ENCODE data around the gene ZFX. TPM values are rescaled to one million over a fixed set of nuclear protein-coding genes. Genes with fewer than 3 reads are reported as not detected.
"Not testable (repeated sequence)": the region's sequence is repeated elsewhere in the genome, so short reads cannot be mapped to it uniquely, and the experiment has no call there.

Gene ZFX
- total and polyA plus RNA-seq, 3 donors from 2014 or later, result 10.8 to 45.1 (median 38.5) TPM

DNA sequence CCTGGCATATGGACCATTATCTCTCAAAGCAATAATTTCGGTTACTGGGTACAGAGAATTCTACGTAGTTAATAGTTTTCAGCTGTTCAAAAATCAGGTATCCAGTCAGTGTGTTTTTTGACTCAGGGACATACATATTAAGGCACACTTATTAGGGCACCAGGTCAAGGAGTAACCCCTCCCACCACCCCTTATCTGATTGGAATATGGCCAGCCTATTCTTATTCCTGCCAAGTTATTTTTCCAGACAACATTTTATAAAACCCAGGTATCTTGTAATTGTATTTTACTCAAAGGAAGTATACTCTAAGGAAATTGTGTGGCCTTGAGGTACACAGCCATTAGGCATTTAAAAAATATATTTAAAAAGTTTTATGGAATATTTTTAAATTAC lies 4.3 kb downstream of the ZFX start:
- TF ChIP-seq, protein P1, sequence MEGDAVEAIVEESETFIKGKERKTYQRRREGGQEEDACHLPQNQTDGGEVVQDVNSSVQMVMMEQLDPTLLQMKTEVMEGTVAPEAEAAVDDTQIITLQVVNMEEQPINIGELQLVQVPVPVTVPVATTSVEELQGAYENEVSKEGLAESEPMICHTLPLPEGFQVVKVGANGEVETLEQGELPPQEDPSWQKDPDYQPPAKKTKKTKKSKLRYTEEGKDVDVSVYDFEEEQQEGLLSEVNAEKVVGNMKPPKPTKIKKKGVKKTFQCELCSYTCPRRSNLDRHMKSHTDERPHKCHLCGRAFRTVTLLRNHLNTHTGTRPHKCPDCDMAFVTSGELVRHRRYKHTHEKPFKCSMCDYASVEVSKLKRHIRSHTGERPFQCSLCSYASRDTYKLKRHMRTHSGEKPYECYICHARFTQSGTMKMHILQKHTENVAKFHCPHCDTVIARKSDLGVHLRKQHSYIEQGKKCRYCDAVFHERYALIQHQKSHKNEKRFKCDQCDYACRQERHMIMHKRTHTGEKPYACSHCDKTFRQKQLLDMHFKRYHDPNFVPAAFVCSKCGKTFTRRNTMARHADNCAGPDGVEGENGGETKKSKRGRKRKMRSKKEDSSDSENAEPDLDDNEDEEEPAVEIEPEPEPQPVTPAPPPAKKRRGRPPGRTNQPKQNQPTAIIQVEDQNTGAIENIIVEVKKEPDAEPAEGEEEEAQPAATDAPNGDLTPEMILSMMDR (IDR thresholded peaks at IDR 0.05), result no peak
- no peak for TF ChIP-seq POLR2A (IDR thresholded peaks at IDR 0.05)
- Histone ChIP-seq H3K36me3 (ENCODE audit: low read depth, missing control alignments) (no peaks in the 10 kb centered on the region), H3K27ac (peak overlapping the region; percentile 44 to 95), H3K9me3 (no peaks in the 10 kb centered on the region), H3K4me1 (no peaks in the 10 kb centered on the region), H3K27me3 (no peaks in the 10 kb centered on the region), H3K4me3 (no peak overlapping the region)
- intact Hi-C loops (cut with DNase I; ENCODE audit: low total_unique reads), result no loop called here
- DNase-seq, result no peak
- WGBS, 2 donors, result 5 to 28% methylated on average over 2 of the region's 2 CpGs

DNA sequence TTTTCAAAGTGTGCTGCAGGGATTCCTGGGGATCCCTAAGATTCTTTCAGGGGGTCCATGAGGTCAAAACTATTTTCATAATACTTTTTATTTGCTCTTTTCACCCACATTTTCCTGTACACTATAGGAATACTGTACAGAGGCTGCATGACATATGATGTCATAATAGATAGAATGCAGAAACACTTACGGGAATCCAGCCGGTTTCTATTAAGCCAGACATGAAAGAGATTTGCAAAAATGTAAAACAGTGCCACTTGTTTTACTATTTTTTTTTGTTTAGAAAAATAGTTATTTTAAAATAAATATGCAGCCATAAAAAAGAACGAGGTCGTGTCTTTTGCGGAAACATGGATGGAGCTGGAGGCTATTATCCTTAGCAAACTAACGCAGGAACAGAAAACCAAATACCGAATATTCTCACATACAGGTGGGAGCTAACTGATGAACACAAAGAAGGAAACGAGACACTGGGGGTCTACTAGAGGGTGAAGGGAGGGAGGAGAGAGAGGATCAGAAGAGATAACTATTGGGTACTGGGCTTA lies 5.0 kb downstream of the ZFX start:
- Histone ChIP-seq H3K36me3 (ENCODE audit: low read depth, missing control alignments) (no peaks in the 10 kb centered on the region), H3K4me1 (no peaks in the 10 kb centered on the region), H3K27me3 (no peaks in the 10 kb centered on the region), H3K4me3 (no peak overlapping the region), H3K9me3 (no peaks in the 10 kb centered on the region), H3K27ac (peak overlapping the region; percentile 50 to 61)
- intact Hi-C loops (cut with DNase I; ENCODE audit: low total_unique reads), result no loop called here
- no peak for TF ChIP-seq POLR2A (IDR thresholded peaks at IDR 0.05)
- TF ChIP-seq, protein P1 (IDR thresholded peaks at IDR 0.05), result no peak
- 38 to 40% methylated on average over 8 of the region's 8 CpGs for WGBS, 2 donors
- DNase-seq, result no peak

DNA sequence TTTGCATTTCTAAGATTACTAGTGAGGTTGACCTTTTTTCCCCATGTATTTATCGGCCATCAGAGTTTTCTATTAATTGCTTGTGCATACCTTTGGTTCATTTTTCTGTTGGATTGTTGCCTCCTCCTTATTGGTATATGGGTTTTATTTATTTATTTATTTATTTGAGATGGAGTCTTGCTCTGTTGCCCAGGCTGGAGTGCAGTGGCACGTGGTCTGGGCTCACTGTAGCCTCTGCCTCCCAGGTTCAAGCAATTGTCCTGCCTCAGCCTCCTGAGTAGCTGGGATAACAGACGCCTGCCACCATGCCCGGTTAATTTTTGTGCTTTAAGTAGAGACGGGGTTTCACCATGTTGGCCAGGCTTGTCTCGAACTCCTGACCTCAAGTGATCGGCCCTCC lies 6.2 kb downstream of the ZFX start:
- H3K4me1 ChIP-seq; H3K9me3 ChIP-seq; H3K4me3 ChIP-seq; DNase-seq; H3K27me3 ChIP-seq; H3K36me3 ChIP-seq (ENCODE audit: low read depth, missing control alignments); intact Hi-C loops (cut with DNase I; ENCODE audit: low total_unique reads): not testable (repeated sequence)
- 77% methylated on average over 6 to 7 of the region's 7 CpGs for WGBS, 2 donors
- peak overlapping the region in 1 of 2 donors; percentile 30 for H3K27ac ChIP-seq

DNA sequence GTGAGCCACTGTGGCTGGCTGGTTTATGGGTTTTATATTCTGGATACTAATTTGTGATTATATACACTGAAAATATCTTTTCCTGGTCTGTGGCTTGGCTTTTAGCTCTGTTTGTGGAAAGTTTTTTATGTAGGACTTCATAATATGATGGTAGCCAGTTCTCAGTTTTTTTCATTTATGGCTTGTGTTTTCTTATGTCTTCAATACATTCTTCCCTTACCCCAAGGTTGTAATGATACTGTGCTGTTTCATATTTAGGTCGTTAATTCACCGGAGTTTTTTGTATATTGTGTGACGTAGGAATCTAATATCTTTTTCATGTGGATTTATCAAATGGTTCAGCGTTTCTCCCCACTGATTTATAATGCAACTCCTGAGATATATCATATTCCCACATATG lies 6.6 kb downstream of the ZFX start:
- Histone ChIP-seq H3K9me3 (no peaks in the 10 kb centered on the region), H3K4me1 (no peaks in the 10 kb centered on the region), H3K27me3 (no peaks in the 10 kb centered on the region), H3K36me3 (ENCODE audit: low read depth, missing control alignments) (no peaks in the 10 kb centered on the region), H3K4me3 (no peak overlapping the region), H3K27ac (peak overlapping the region in 1 of 2 donors; percentile 30)
- TF ChIP-seq POLR2A (IDR thresholded peaks at IDR 0.05), result no peak
- TF ChIP-seq, protein P1 (IDR thresholded peaks at IDR 0.05), result no peak
- 76 to 79% methylated on average over 4 of the region's 4 CpGs for WGBS, 2 donors
- intact Hi-C loops (cut with DNase I; ENCODE audit: low total_unique reads), result no loop called here
- DNase-seq, result no peak

DNA sequence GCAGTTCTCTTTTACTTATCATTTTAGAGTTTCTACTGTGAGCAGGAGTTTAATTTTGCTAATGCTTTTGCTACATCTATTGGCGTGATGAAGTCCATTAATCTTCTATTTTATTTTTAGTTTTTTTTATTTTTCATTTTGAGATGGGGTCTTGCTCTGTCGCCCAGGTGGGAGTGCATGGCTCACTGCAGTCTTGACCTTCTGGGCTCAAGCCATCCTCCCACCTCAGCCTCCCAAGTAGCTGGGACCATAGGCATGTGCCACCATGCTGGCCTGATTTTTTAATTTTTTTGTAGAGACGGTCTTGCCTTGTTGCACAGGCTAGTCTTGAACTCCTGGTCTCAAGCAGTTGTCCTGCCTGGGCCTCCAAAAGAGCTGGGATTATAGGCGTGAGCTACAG lies 9.4 kb downstream of the ZFX start:
- 61 to 70% methylated on average over 3 to 4 of the region's 4 CpGs for WGBS, 2 donors
- H3K36me3 ChIP-seq (ENCODE audit: low read depth, missing control alignments), result no peaks in the 10 kb centered on the region
- no peaks in the 10 kb centered on the region for H3K9me3 ChIP-seq
- H3K27ac ChIP-seq, result peak overlapping the region in 1 of 2 donors; percentile 41
- H3K27me3 ChIP-seq, result no peaks in the 10 kb centered on the region
- intact Hi-C loops (cut with DNase I; ENCODE audit: low total_unique reads), result no loop called here
- DNase-seq, result no peak
- TF ChIP-seq POLR2A (IDR thresholded peaks at IDR 0.05), result no peak
- TF ChIP-seq, protein P1 (IDR thresholded peaks at IDR 0.05), result no peak
- no peak overlapping the region for H3K4me3 ChIP-seq
- no peaks in the 10 kb centered on the region for H3K4me1 ChIP-seq

Measured in testis (tissue), 3 donors.